ENCODE results near the gene DACH1. TPM values are rescaled to one million over a fixed set of nuclear protein-coding genes. Genes with fewer than 3 reads are reported as not detected.

DACH1 gene
- total and polyA plus RNA-seq, 9 donors = 4.3 to 11.7 (median 10.5) TPM

DNA sequence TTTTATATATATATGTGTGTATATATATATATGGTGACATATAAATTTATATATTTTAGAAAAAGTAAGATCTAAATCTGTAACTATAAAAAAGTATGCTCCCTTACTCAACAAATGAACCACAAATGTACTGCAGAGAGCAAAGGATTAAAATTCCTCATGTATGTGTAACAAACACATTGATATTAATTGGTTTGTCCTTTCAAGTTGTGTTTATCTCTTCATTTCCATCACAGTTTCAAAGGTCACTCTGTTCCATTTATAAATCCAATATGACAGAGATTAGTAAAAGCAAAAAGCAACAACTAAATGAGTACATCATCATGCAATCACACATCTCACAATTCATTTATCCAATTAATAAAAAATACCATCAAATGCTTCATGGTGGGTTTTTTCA lies 247.9 kb downstream of the DACH1 start:
- no peaks in the 10 kb centered on the region for H3K9me3 ChIP-seq (replicated peaks; ENCODE audit: control insufficient read depth, low read depth, low read length)
- H3K27me3 ChIP-seq (ENCODE audit: control insufficient read depth, insufficient read depth, low read length) = no peaks in the 10 kb centered on the region
- H3K27ac ChIP-seq (ENCODE audit: low read length) = no peak overlapping the region
- no peaks in the 10 kb centered on the region for H3K4me1 ChIP-seq (ENCODE audit: control insufficient read depth, insufficient read depth, low read length)
- DNase-seq = no peak
- no peak overlapping the region for H3K4me3 ChIP-seq (ENCODE audit: low read length)
- H3K36me3 ChIP-seq (ENCODE audit: control insufficient read depth, insufficient read depth, low read length) = no peaks in the 10 kb centered on the region

DNA sequence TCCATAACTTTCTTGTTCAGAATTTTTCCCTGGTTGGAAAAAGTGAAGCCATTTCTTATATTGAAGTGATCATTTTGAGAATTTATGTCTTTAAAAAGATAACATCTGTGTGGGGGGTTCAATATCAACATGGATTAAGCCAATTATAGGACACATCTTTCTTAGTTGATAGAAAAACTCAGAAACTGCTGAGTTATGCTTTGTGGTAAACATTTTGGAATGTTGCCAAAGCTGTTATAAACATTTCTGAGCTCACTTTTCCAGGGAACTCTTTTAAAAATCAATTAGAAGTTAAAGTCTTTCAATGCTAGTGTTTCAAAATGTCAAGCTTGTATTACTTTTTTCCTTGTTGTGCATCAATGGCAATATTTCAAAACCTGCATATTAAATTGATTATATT lies 248.8 kb downstream of the DACH1 start:
- no peak for DNase-seq

DNA sequence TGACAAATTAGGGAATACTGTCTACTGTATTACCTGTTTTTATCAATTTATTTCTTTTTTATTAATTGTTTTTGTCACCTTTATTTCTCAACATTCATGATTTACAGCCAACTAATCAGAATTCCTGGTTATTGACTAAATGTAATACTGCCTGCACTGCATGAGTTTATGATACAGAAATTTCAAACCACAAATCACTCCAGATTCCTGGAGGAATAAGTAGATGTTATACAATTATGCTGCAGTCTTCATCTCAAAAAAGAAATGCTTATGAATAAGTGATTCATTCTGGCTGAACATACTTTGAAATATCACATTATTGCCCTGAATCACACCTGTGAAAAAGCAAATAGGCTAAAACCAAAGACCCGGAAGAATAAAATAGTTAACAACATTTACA lies 249.7 kb downstream of the DACH1 start:
- WGBS (ENCODE audit: insufficient coverage) = no CpG with 5 or more reads among the region's 1 CpG
- no peaks in the 10 kb centered on the region for H3K4me1 ChIP-seq (ENCODE audit: control insufficient read depth, insufficient read depth, low read length)
- H3K9me3 ChIP-seq (replicated peaks; ENCODE audit: control insufficient read depth, low read depth, low read length) = no peaks in the 10 kb centered on the region
- H3K27me3 ChIP-seq (ENCODE audit: control insufficient read depth, insufficient read depth, low read length) = no peaks in the 10 kb centered on the region
- no peak overlapping the region for H3K4me3 ChIP-seq (ENCODE audit: low read length)
- no peak for DNase-seq
- no peak overlapping the region for H3K27ac ChIP-seq (ENCODE audit: low read length)
- no peaks in the 10 kb centered on the region for H3K36me3 ChIP-seq (ENCODE audit: control insufficient read depth, insufficient read depth, low read length)

More for the DNA sequence above, 248.8 kb downstream of the DACH1 start:
- Histone ChIP-seq H3K9me3 (replicated peaks; ENCODE audit: control insufficient read depth, low read depth, low read length) (no peaks in the 10 kb centered on the region), H3K4me3 (ENCODE audit: low read length) (no peak overlapping the region), H3K27ac (ENCODE audit: low read length) (no peak overlapping the region), H3K4me1 (ENCODE audit: control insufficient read depth, insufficient read depth, low read length) (no peaks in the 10 kb centered on the region), H3K27me3 (ENCODE audit: control insufficient read depth, insufficient read depth, low read length) (no peaks in the 10 kb centered on the region), H3K36me3 (ENCODE audit: control insufficient read depth, insufficient read depth, low read length) (no peaks in the 10 kb centered on the region)

DNA sequence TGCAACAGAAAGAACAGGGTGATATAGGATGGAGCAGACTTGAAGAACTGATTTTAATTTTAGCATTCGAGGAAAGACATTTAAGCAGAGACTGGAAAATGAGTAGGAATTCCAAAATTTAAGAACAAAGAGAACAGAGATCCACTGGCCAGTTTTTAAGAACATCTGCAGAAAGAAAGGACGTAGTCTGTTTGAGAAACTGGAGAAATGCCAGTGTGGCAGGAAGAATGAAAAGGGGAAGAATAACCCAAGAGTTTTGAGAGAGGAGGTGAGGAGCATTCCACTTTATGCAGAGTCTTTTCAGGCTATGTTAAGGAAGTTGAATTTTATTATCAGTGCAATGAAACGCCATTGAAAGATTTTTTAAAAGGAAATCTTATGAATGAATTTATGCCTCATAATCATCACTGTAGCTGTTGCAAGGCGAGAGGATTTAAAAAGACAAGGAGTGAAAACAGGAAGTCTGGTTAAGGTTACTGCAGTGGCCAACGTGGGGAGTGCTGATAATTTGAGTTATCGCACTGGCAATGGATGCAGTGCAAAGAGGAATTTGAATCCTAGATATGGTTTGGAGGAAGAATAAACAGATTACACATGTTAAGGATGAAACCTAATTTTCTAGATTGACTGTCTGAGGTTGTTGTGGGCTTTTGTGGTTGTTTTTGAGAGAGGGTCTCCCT lies 253.8 kb downstream of the DACH1 start:
- Histone ChIP-seq H3K36me3 (ENCODE audit: control insufficient read depth, insufficient read depth, low read length) (no peaks in the 10 kb centered on the region), H3K9me3 (replicated peaks; ENCODE audit: control insufficient read depth, low read depth, low read length) (no peaks in the 10 kb centered on the region), H3K4me3 (ENCODE audit: low read length) (no peak overlapping the region), H3K4me1 (ENCODE audit: control insufficient read depth, insufficient read depth, low read length) (no peaks in the 10 kb centered on the region), H3K27me3 (ENCODE audit: control insufficient read depth, insufficient read depth, low read length) (no peaks in the 10 kb centered on the region), H3K27ac (ENCODE audit: low read length) (no peak overlapping the region)
- DNase-seq = peak; percentile 64
- 29% methylated on average over 5 of the region's 6 CpGs for WGBS (ENCODE audit: insufficient coverage)

DNA sequence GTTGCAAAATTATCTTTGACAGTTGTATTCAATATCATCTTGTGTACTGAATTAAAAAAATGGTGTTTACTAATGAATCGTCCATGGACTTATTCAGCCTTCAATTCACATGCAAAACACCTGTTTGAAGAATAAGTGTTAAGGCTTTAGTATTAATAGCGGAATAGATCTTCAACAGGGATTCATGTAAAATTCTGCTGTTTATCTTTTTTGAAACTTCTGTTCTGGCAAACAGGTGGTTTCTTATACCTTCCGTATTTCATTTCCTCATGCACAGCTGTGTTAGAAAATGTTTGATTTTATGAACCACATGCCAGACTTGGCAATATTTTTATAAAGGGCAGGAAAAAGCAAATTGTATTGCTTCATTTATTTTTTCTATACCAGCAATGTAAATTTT lies 255.7 kb downstream of the DACH1 start:
- H3K4me3 ChIP-seq (ENCODE audit: low read length) = no peak overlapping the region
- DNase-seq = no peak
- H3K4me1 ChIP-seq (ENCODE audit: control insufficient read depth, insufficient read depth, low read length) = no peaks in the 10 kb centered on the region
- no CpG with 5 or more reads among the region's 3 CpGs for WGBS (ENCODE audit: insufficient coverage)
- H3K9me3 ChIP-seq (replicated peaks; ENCODE audit: control insufficient read depth, low read depth, low read length) = no peaks in the 10 kb centered on the region
- H3K27ac ChIP-seq (ENCODE audit: low read length) = no peak overlapping the region
- no peaks in the 10 kb centered on the region for H3K36me3 ChIP-seq (ENCODE audit: control insufficient read depth, insufficient read depth, low read length)
- no peaks in the 10 kb centered on the region for H3K27me3 ChIP-seq (ENCODE audit: control insufficient read depth, insufficient read depth, low read length)

DNA sequence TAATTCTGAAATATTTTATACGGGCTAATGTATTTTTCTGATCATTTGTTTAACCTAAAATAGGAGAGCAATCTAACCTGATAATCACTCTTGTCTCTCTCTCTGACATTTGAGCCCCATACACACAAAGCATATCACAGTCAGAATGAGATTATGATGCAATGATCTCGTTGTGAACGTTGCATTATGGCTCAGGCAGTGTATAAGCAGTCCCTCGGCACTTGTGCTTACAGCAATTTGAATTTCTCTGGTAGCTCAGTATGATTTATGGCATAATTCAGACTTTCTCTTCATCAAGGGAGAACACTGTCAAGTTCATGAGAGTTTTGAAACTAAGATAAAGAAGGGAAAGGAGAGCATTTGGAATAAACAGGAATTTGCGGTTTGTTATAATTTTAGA lies 256.1 kb downstream of the DACH1 start:
- no peak for DNase-seq
- H3K27ac ChIP-seq (ENCODE audit: low read length) = no peak overlapping the region
- H3K27me3 ChIP-seq (ENCODE audit: control insufficient read depth, insufficient read depth, low read length) = no peaks in the 10 kb centered on the region
- H3K4me1 ChIP-seq (ENCODE audit: control insufficient read depth, insufficient read depth, low read length) = no peaks in the 10 kb centered on the region
- no peaks in the 10 kb centered on the region for H3K36me3 ChIP-seq (ENCODE audit: control insufficient read depth, insufficient read depth, low read length)
- H3K9me3 ChIP-seq (replicated peaks; ENCODE audit: control insufficient read depth, low read depth, low read length) = no peaks in the 10 kb centered on the region
- H3K4me3 ChIP-seq (ENCODE audit: low read length) = no peak overlapping the region
- WGBS (ENCODE audit: insufficient coverage) = no CpG with 5 or more reads among the region's 5 CpGs

DNA sequence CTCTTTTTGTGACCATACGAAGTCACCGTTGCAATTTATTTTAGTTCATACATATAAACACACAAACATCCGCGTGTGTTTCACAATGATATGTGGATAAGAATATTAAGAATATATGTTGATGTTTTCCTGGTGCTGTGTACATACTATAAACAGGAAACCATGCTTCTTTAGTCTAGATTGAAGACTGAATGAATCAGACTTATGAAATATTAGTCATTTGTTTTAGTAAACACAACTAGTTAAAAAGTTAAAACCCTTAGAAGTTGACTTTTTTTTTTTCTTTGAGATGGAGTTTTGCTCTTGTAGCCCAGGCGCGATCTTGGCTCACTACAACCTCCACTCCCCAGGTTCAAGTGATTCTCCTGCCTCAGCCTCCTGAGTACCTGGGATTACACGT lies 257.7 kb downstream of the DACH1 start:
- no peak for DNase-seq
- Histone ChIP-seq H3K27ac (ENCODE audit: low read length) (no peak overlapping the region), H3K27me3 (ENCODE audit: control insufficient read depth, insufficient read depth, low read length) (no peaks in the 10 kb centered on the region), H3K36me3 (ENCODE audit: control insufficient read depth, insufficient read depth, low read length) (no peaks in the 10 kb centered on the region), H3K4me3 (ENCODE audit: low read length) (no peak overlapping the region), H3K4me1 (ENCODE audit: control insufficient read depth, insufficient read depth, low read length) (no peaks in the 10 kb centered on the region), H3K9me3 (replicated peaks; ENCODE audit: control insufficient read depth, low read depth, low read length) (no peaks in the 10 kb centered on the region)
- WGBS (ENCODE audit: insufficient coverage) = no CpG with 5 or more reads among the region's 7 CpGs

DNA sequence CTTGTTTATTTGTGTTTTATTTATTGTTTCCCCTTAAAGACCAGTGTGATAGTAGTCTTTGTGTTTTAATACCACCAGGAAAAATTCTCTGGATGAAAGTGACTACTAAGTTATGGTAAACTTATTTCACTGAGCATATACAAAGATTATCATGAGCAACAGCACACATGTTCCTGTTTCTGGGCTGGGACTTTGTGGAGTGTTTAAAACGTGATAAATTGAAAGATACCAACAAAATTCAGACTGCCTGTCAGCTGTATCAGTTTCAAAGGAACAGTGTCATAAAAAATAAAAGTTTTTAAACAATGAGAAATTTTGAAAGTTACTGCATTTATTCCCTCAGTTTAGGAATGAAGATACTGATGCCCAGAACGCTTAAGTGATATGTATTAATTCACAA lies 259.4 kb downstream of the DACH1 start:
- Histone ChIP-seq H3K4me3 (ENCODE audit: low read length) (no peak overlapping the region), H3K27ac (ENCODE audit: low read length) (no peak overlapping the region), H3K9me3 (replicated peaks; ENCODE audit: control insufficient read depth, low read depth, low read length) (no peaks in the 10 kb centered on the region), H3K4me1 (ENCODE audit: control insufficient read depth, insufficient read depth, low read length) (no peaks in the 10 kb centered on the region), H3K36me3 (ENCODE audit: control insufficient read depth, insufficient read depth, low read length) (no peaks in the 10 kb centered on the region), H3K27me3 (ENCODE audit: control insufficient read depth, insufficient read depth, low read length) (no peaks in the 10 kb centered on the region)
- WGBS (ENCODE audit: insufficient coverage) = no CpG with 5 or more reads among the region's 2 CpGs
- DNase-seq = no peak

DNA sequence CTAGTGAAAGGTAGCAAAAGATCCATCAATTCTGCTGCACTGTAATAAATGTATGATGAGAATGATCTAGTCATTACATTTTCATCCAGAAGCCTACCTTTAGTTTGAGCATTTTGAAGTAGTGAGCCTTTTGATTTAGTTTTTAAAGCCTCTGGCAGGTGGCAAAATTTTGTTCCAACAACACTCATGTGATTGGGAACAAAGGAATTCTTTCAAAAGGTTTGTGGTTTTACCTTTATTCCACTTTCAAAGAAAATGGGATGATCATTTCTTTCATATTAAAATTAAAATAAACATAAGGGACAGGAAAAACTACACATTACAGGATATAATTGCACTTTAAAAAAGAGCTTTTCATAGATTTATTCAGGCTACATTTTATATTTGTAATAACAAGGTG lies 260.2 kb downstream of the DACH1 start:
- H3K27ac ChIP-seq (ENCODE audit: low read length) = no peak overlapping the region
- no peaks in the 10 kb centered on the region for H3K36me3 ChIP-seq (ENCODE audit: control insufficient read depth, insufficient read depth, low read length)
- no peaks in the 10 kb centered on the region for H3K9me3 ChIP-seq (replicated peaks; ENCODE audit: control insufficient read depth, low read depth, low read length)
- no peak for DNase-seq
- H3K4me3 ChIP-seq (ENCODE audit: low read length) = no peak overlapping the region
- no peaks in the 10 kb centered on the region for H3K4me1 ChIP-seq (ENCODE audit: control insufficient read depth, insufficient read depth, low read length)
- no peaks in the 10 kb centered on the region for H3K27me3 ChIP-seq (ENCODE audit: control insufficient read depth, insufficient read depth, low read length)

DNA sequence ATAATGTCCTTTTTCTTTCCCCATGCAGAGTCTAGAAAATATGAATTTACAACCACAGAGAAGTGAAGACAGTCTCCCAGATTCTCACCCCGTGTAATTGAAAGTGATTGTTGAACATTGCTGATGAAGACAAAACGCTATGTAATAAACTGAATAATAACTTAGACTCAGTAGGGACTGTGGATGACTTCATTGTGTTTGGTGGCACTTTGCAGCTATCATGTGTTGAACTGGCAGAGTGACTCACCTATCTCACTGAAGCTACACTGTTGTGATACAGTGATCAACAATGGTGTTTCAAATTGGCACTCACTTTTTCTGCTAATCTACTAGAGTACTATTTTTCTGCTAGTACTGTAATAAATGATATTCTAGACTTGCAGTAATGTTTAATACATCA lies 261.3 kb downstream of the DACH1 start:
- Histone ChIP-seq H3K9me3 (replicated peaks; ENCODE audit: control insufficient read depth, low read depth, low read length) (no peaks in the 10 kb centered on the region), H3K27ac (ENCODE audit: low read length) (no peak overlapping the region), H3K27me3 (ENCODE audit: control insufficient read depth, insufficient read depth, low read length) (no peaks in the 10 kb centered on the region), H3K36me3 (ENCODE audit: control insufficient read depth, insufficient read depth, low read length) (no peaks in the 10 kb centered on the region), H3K4me1 (ENCODE audit: control insufficient read depth, insufficient read depth, low read length) (no peaks in the 10 kb centered on the region), H3K4me3 (ENCODE audit: low read length) (no peak overlapping the region)
- no CpG with 5 or more reads among the region's 2 CpGs for WGBS (ENCODE audit: insufficient coverage)
- DNase-seq = no peak

DNA sequence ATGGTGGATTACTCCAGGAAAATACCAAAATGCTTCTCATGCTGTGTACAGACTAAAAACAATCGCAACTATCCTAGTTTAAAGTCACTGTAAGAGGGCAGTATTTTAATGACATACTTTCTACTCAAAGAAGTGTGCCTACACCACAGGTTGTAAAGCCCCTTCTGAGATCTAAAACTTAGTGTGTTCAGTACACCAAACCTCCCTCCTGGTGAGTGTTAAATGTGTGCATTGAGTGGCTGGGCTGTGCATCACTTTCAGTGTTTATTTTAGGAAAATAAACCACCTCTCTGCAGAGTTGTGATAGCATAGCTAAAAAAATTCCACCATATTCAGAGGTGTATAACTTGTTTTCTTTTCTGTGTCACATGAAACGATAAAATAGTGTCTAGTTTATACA lies 263.7 kb downstream of the DACH1 start:
- Histone ChIP-seq H3K27ac (ENCODE audit: low read length) (no peak overlapping the region), H3K36me3 (ENCODE audit: control insufficient read depth, insufficient read depth, low read length) (no peaks in the 10 kb centered on the region), H3K27me3 (ENCODE audit: control insufficient read depth, insufficient read depth, low read length) (no peaks in the 10 kb centered on the region), H3K4me3 (ENCODE audit: low read length) (no peak overlapping the region), H3K4me1 (ENCODE audit: control insufficient read depth, insufficient read depth, low read length) (no peaks in the 10 kb centered on the region), H3K9me3 (replicated peaks; ENCODE audit: control insufficient read depth, low read depth, low read length) (no peaks in the 10 kb centered on the region)
- WGBS (ENCODE audit: insufficient coverage) = no CpG with 5 or more reads among the region's 2 CpGs
- DNase-seq = no peak

Data from muscle of leg (tissue), 11 donors.